Measurements from ENCODE around the gene DBF4.
"Not testable (repeated sequence)": the region's sequence is repeated elsewhere in the genome, so short reads cannot be mapped to it uniquely, and the experiment has no call there.

The DBF4 gene

GRCh38 chr7:87882151-87882937 is 6.1 kb downstream of the DBF4 start:
- peak in 1 of 2 experiments; percentile 9 for DNase-seq

GRCh38 chr7:87885018-87885417 is 8.7 kb downstream of the DBF4 start:
- no peak for DNase-seq

- peak in 1 of 2 experiments; percentile 23 for DNase-seq
These were observed 10.6 kb downstream of the DBF4 start for GRCh38 chr7:87886875-87887274.

- no peak for DNase-seq
These were observed 19.1 kb downstream of the DBF4 start for GRCh38 chr7:87895363-87895762.

GRCh38 chr7:87899255-87899654 is 23.0 kb downstream of the DBF4 start:
- no peak for DNase-seq

GRCh38 chr7:87907136-87907906 is 31.0 kb downstream of the DBF4 start:
- not testable (repeated sequence) for DNase-seq

GRCh38 chr7:87908814-87909213 is 32.5 kb downstream of the DBF4 start:
- DNase-seq = not testable (repeated sequence)

- DNase-seq = no peak
These were observed 35.8 kb downstream of the DBF4 start for GRCh38 chr7:87912121-87912520.

- no peak for DNase-seq
These were observed 42.4 kb downstream of the DBF4 start for GRCh38 chr7:87918740-87919139.

GRCh38 chr7:87919875-87920274 is 43.6 kb downstream of the DBF4 start:
- no peak for DNase-seq

GRCh38 chr7:87920578-87920977 is 44.3 kb downstream of the DBF4 start:
- no peak for DNase-seq

- DNase-seq = not testable (repeated sequence)
These were observed 46.6 kb downstream of the DBF4 start for GRCh38 chr7:87922759-87923395.

GRCh38 chr7:87926581-87927461 is 50.5 kb downstream of the DBF4 start:
- no peak for DNase-seq

GRCh38 chr7:87933605-87933952 is 57.3 kb downstream of the DBF4 start:
- DNase-seq = no peak

- DNase-seq = peak; percentile 78 to 96
These were observed 57.8 kb downstream of the DBF4 start, which contains the start of gene ADAM22 for GRCh38 chr7:87933953-87934698. ADAM22 (plus strand) TSS chr7:87934251; CDS start chr7:87934466, 215 bp downstream.

- DNase-seq = peak in 1 of 2 experiments; percentile 13
These were observed 58.5 kb downstream of the DBF4 start for GRCh38 chr7:87934699-87935383.

- no peak for DNase-seq
These were observed 59.1 kb downstream of the DBF4 start for GRCh38 chr7:87935384-87935706.

GRCh38 chr7:87941138-87941537 is 64.8 kb downstream of the DBF4 start:
- no peak for DNase-seq

- DNase-seq = no peak
These were observed 68.3 kb downstream of the DBF4 start for GRCh38 chr7:87944547-87944946.

GRCh38 chr7:87945926-87946325 is 69.6 kb downstream of the DBF4 start:
- not testable (repeated sequence) for DNase-seq

GRCh38 chr7:87948371-87948770 is 72.1 kb downstream of the DBF4 start:
- DNase-seq = no peak

All from NCI-H446 (cell line).